Trophoblast cell (in vitro differentiated cells and primary cell): ENCODE data around the gene LRP5.
"Not testable (repeated sequence)": the region's sequence is repeated elsewhere in the genome, so short reads cannot be mapped to it uniquely, and the experiment has no call there.

Experiments used
- DNase-seq, 2 donors: peaks; one replicate each; pipeline ENCODE4 v3.0.0-alpha.2; 2016
- H2AFZ ChIP-seq: 2 replicates; pipeline ENCODE4 v1.6.1; 2013; ENCODE audit warnings: low read length, moderate library complexity, mild to moderate bottlenecking; ENCODE audit not compliant: insufficient read depth, poor library complexity
- H2AK5ac ChIP-seq: 2 replicates; pipeline ENCODE4 v1.6.1; 2013; ENCODE audit warnings: mild to moderate bottlenecking, low read length
- H2BK120ac ChIP-seq: 2 replicates; pipeline ENCODE4 v1.6.1; 2013; ENCODE audit warnings: low read length, mild to moderate bottlenecking, moderate library complexity; ENCODE audit not compliant: insufficient read depth, poor library complexity
- H2BK12ac ChIP-seq: 2 replicates; pipeline ENCODE4 v1.6.1; 2013; ENCODE audit warnings: mild to moderate bottlenecking, low read length, moderate library complexity
- H2BK5ac ChIP-seq: 2 replicates; pipeline ENCODE4 v1.6.1; 2013; ENCODE audit warnings: low read length, low read depth, moderate library complexity, mild to moderate bottlenecking; ENCODE audit not compliant: poor library complexity
- H3K14ac ChIP-seq: 2 replicates; pipeline ENCODE4 v1.6.1; 2013; ENCODE audit warnings: mild to moderate bottlenecking, low read length
- H3K18ac ChIP-seq: 2 replicates; pipeline ENCODE4 v1.6.1; 2013; ENCODE audit warnings: mild to moderate bottlenecking, low read length
- H3K23ac ChIP-seq: 2 replicates; pipeline ENCODE4 v1.6.1; 2013; ENCODE audit warnings: low read length
- H3K27ac ChIP-seq: 2 replicates; pipeline ENCODE4 v1.5.1; 2013; ENCODE audit warnings: low read depth, mild to moderate bottlenecking, inconsistent platforms, low read length, moderate library complexity
- H3K27me3 ChIP-seq: 2 replicates; pipeline ENCODE4 v1.6.1; 2013; ENCODE audit warnings: inconsistent platforms, mild to moderate bottlenecking, low read length, moderate library complexity; ENCODE audit not compliant: insufficient read depth
- H3K36me3 ChIP-seq, 2 experiments: 1 replicate in 1 of 2; 2 replicates in 1 of 2; pipeline ENCODE4 v1.6.1; 2013; ENCODE audit warnings: low read length in 2 of 2, mild to moderate bottlenecking in 2 of 2, moderate library complexity in 1 of 2; ENCODE audit not compliant: insufficient read depth in 2 of 2, control insufficient read depth in 1 of 2
- H3K4ac ChIP-seq: 2 replicates; pipeline ENCODE4 v1.6.1; 2013; ENCODE audit warnings: low read depth, mild to moderate bottlenecking, low read length, moderate library complexity
- H3K4me1 ChIP-seq, 2 experiments: 1 replicate in 1 of 2; 2 replicates in 1 of 2; pipeline ENCODE4 v1.6.1; 2013; ENCODE audit warnings: low read length in 2 of 2, mild to moderate bottlenecking in 2 of 2, moderate library complexity in 1 of 2; ENCODE audit not compliant: insufficient read depth in 2 of 2, control insufficient read depth in 1 of 2
- H3K4me2 ChIP-seq: 2 replicates; pipeline ENCODE4 v1.6.1; 2013; ENCODE audit warnings: inconsistent platforms, mild to moderate bottlenecking, low read length, moderate library complexity
- H3K4me3 ChIP-seq: 2 replicates; pipeline ENCODE4 v1.5.1; 2013; ENCODE audit warnings: mild to moderate bottlenecking, low read depth, low read length, inconsistent platforms
- H3K79me1 ChIP-seq: one replicate; pipeline ENCODE4 v1.6.1; 2013; ENCODE audit warnings: low read length
- H3K79me2 ChIP-seq: 2 replicates; pipeline ENCODE4 v1.6.1; 2013; ENCODE audit warnings: low read length, mild to moderate bottlenecking; ENCODE audit not compliant: control insufficient read depth, insufficient read depth, poor library complexity
- H3K9ac ChIP-seq: 2 replicates; pipeline ENCODE4 v1.6.1; 2013; ENCODE audit warnings: mild to moderate bottlenecking, low read length
- H3K9me3 ChIP-seq: 2 replicates; pipeline ENCODE4 v1.6.1; 2013; ENCODE audit warnings: low read depth, mild to moderate bottlenecking, control low read depth, inconsistent platforms, low read length; ENCODE audit not compliant: insufficient read depth
- H4K12ac ChIP-seq: 2 replicates; pipeline ENCODE4 v1.6.1; 2013; ENCODE audit warnings: low read depth, mild to moderate bottlenecking, low read length, moderate library complexity
- H4K8ac ChIP-seq: 2 replicates; pipeline ENCODE4 v1.6.1; 2013; ENCODE audit warnings: low read depth, mild to moderate bottlenecking, low read length, moderate library complexity
- H4K91ac ChIP-seq: one replicate; pipeline ENCODE4 v1.6.1; 2013; ENCODE audit warnings: low read depth, mild to moderate bottlenecking, low read length, moderate library complexity
- WGBS: extraction: QIAGEN DNeasy Blood & Tissue Kit; methylation state at CpG from one replicate; pipeline ENCODE4 v1.1.7; 2013; ENCODE audit warnings: missing lambda C conversion rate; ENCODE audit not compliant: insufficient read length, insufficient coverage; ENCODE audit errors: extremely low coverage; 5-methylcytosine and 5-hydroxymethylcytosine counted together

Gene LRP5

GRCh38 chr11:68457898-68458249 is 145.5 kb downstream of the LRP5 start:
- Histone ChIP-seq H3K4me3 (no peak overlapping the region), H2AFZ (no peak overlapping the region), H2AK5ac (no peak overlapping the region), H2BK120ac (no peak overlapping the region), H3K18ac (no peak overlapping the region), H4K91ac (no peak overlapping the region), H3K4ac (no peak overlapping the region), H3K27me3 (no peaks in the 10 kb centered on the region), H4K8ac (no peak overlapping the region), H3K79me1 (peaks cover 9% of the 10 kb centered on the region), H3K23ac (peak overlapping the region; percentile 30), H3K14ac (no peak overlapping the region), H4K12ac (no peak overlapping the region), H2BK12ac (no peak overlapping the region), H3K9ac (no peak overlapping the region), H2BK5ac (no peak overlapping the region), H3K4me1 (peaks cover 6 to 7% of the 10 kb centered on the region in 2 experiments), H3K4me2 (no peak overlapping the region), H3K36me3 (no peaks in the 10 kb centered on the region), H3K27ac (no peak overlapping the region), H3K79me2 (peaks cover 16% of the 10 kb centered on the region), H3K9me3 (no peaks in the 10 kb centered on the region)
- no CpG with 5 or more reads among the region's 7 CpGs for WGBS
- no peak for DNase-seq

GRCh38 chr11:68458340-68458739 is 145.9 kb downstream of the LRP5 start:
- H3K36me3 ChIP-seq, H2AFZ ChIP-seq, H3K9me3 ChIP-seq, H3K4me1 ChIP-seq, H3K79me1 ChIP-seq, H3K4me3 ChIP-seq, H4K12ac ChIP-seq, DNase-seq, H3K4ac ChIP-seq, H3K14ac ChIP-seq, H4K91ac ChIP-seq, H2BK120ac ChIP-seq, H3K18ac ChIP-seq, H3K27ac ChIP-seq, H3K27me3 ChIP-seq, H2BK12ac ChIP-seq, H3K4me2 ChIP-seq, H3K23ac ChIP-seq, H4K8ac ChIP-seq, H2AK5ac ChIP-seq, H2BK5ac ChIP-seq, H3K9ac ChIP-seq: not testable (repeated sequence)
- H3K79me2 ChIP-seq = peaks cover 19% of the 10 kb centered on the region
- WGBS = no CpG with 5 or more reads among the region's 6 CpGs

GRCh38 chr11:68459886-68460740 is 147.7 kb downstream of the LRP5 start:
- H3K79me1 ChIP-seq = peaks cover 9% of the 10 kb centered on the region
- H2BK5ac ChIP-seq = peak overlapping the region; percentile 96
- H3K4me2 ChIP-seq = peak overlapping the region; percentile 54
- peak overlapping the region; percentile 76 for H3K14ac ChIP-seq
- peak overlapping the region; percentile 99 for H3K18ac ChIP-seq
- H2BK120ac ChIP-seq = peak overlapping the region; percentile 85
- DNase-seq = peak; percentile 95 to 97
- H3K27ac ChIP-seq = peak overlapping the region; percentile 91
- H3K79me2 ChIP-seq = peaks cover 26% of the 10 kb centered on the region
- WGBS = no CpG with 5 or more reads among the region's 56 CpGs
- peaks cover 7 to 8% of the 10 kb centered on the region in 2 experiments for H3K4me1 ChIP-seq
- no peak overlapping the region for H3K23ac ChIP-seq
- no peaks in the 10 kb centered on the region for H3K36me3 ChIP-seq
- H3K4me3 ChIP-seq = peak overlapping the region; percentile 96
- no peaks in the 10 kb centered on the region for H3K27me3 ChIP-seq
- peak overlapping the region; percentile 80 for H4K8ac ChIP-seq
- H3K9me3 ChIP-seq = no peaks in the 10 kb centered on the region
- no peak overlapping the region for H3K9ac ChIP-seq
- peak overlapping the region; percentile 76 for H2AFZ ChIP-seq
- H3K4ac ChIP-seq = no peak overlapping the region
- H4K12ac ChIP-seq = peak overlapping the region; percentile 84
- H4K91ac ChIP-seq = peak overlapping the region; percentile 96
- H2BK12ac ChIP-seq = no peak overlapping the region
- no peak overlapping the region for H2AK5ac ChIP-seq

GRCh38 chr11:68460741-68461574 is 148.6 kb downstream of the LRP5 start, which contains the start of gene PPP6R3:
TSS of gene PPP6R3 (plus strand) at chr11:68460752. CDS start at chr11:68537665, 76,913 bp downstream.
- Histone ChIP-seq H3K27me3 (no peaks in the 10 kb centered on the region), H2AK5ac (peak within 1 kb of the TSS; percentile 92), H3K9ac (peak within 1 kb of the TSS; percentile 90), H3K23ac (no peak within 1 kb of the TSS), H3K4ac (peak within 1 kb of the TSS; percentile 99), H3K4me3 (peak within 1 kb of the TSS; percentile 96), H3K79me2 (peaks cover 28% of the 10 kb centered on the region), H2AFZ (peak within 1 kb of the TSS; percentile 97), H4K8ac (peak within 1 kb of the TSS; percentile 93), H4K91ac (peak within 1 kb of the TSS; percentile 96), H3K14ac (peak within 1 kb of the TSS; percentile 98), H2BK5ac (peak within 1 kb of the TSS; percentile 96), H2BK120ac (peak within 1 kb of the TSS; percentile 87), H3K36me3 (no peaks in the 10 kb centered on the region), H3K27ac (peak within 1 kb of the TSS; percentile 91), H3K4me1 (peaks cover 7 to 8% of the 10 kb centered on the region in 2 experiments), H4K12ac (peak within 1 kb of the TSS; percentile 99), H3K4me2 (peak within 1 kb of the TSS; percentile 73), H3K79me1 (peaks cover 9% of the 10 kb centered on the region), H3K18ac (peak within 1 kb of the TSS; percentile 99), H2BK12ac (no peak within 1 kb of the TSS), H3K9me3 (no peaks in the 10 kb centered on the region)
- DNase-seq = peak in 1 of 2 donors; percentile 58
- no CpG with 5 or more reads among the region's 92 CpGs for WGBS
